22Rv1 (cell line): ENCODE measurements around the gene CLRN3.

Experiments used
- ZFX ChIP-seq: fragments of 450-650 bp; IDR thresholded peaks from 2 replicates; pipeline ENCODE4 v1.6.1; 2017; ENCODE audit warnings: antibody characterized with exemption, borderline replicate concordance
- TF ChIP-seq, protein P1 (sequence below): fragments of 450-650 bp; IDR thresholded peaks from 2 replicates; pipeline ENCODE4 v1.5.1; 2017; ENCODE audit warnings: mild to moderate bottlenecking

DNA sequence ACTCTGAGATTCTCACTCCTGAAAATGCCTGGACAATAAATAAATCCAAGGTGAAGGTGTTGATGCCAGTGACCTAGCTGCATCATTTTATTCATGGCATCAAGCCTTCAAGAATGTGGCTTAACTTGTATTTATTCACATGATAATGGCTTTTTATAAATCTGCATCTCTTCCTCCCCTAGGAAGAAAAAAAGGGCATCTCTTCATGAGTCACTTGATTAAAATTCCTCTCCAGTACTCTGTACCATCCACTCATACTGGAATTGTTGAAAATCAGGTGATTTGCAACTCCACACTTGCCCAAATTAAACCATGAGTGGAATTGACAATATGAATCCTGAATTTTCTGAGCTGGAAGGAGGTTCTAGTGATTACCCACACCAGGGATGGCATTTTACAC is 44.3 kb upstream of the CLRN3 start:
- TF ChIP-seq, protein P1, sequence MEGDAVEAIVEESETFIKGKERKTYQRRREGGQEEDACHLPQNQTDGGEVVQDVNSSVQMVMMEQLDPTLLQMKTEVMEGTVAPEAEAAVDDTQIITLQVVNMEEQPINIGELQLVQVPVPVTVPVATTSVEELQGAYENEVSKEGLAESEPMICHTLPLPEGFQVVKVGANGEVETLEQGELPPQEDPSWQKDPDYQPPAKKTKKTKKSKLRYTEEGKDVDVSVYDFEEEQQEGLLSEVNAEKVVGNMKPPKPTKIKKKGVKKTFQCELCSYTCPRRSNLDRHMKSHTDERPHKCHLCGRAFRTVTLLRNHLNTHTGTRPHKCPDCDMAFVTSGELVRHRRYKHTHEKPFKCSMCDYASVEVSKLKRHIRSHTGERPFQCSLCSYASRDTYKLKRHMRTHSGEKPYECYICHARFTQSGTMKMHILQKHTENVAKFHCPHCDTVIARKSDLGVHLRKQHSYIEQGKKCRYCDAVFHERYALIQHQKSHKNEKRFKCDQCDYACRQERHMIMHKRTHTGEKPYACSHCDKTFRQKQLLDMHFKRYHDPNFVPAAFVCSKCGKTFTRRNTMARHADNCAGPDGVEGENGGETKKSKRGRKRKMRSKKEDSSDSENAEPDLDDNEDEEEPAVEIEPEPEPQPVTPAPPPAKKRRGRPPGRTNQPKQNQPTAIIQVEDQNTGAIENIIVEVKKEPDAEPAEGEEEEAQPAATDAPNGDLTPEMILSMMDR: no peak
- TF ChIP-seq ZFX: no peak
